GM12878 (cell line): ENCODE measurements around the gene PABPC1L. TPM values are rescaled to one million over a fixed set of nuclear protein-coding genes. Genes with fewer than 3 reads are reported as not detected.

Experiments
- ATAC-seq: fragments of 200-7000 bp; cut with Tn5 transposase; 3 replicates; pipeline ENCODE4 v1.9.1; 2020; ENCODE audit warnings: mild to moderate bottlenecking, moderate library complexity
- BruUV-seq: library from RNA; stranded (reverse); fragments of 400-500 nt; replicated peaks from 2 replicates; lab custom pipeline; 2021; lab: Mats Ljungman, UMichigan
- CTCF ChIA-PET: fragments of 300-600 bp; sonication (Branson Sonifier 250); formaldehyde crosslinking; extraction: SDS; loops from one replicate; lab custom pipeline; 2021; ENCODE audit warnings: inconsistent platforms; lab: Yijun Ruan, JAX
- POLR2A ChIA-PET: fragments of 350-600 bp; formaldehyde crosslinking; extraction: SDS; loops from one replicate; lab custom pipeline; 2021; ENCODE audit warnings: inconsistent platforms; lab: Charles Lee
- RAD21 ChIA-PET: fragments of 300-600 bp; sonication (Branson Sonifier 250); formaldehyde crosslinking; loops from one replicate; lab custom pipeline; 2023; ENCODE audit warnings: antibody characterized with exemption; ENCODE audit not compliant: unreplicated experiment; lab: Charles Lee
- SMC1A ChIA-PET: fragments of 300-600 bp; sonication (Branson Sonifier 250); formaldehyde crosslinking; loops from one replicate; lab custom pipeline; 2023; ENCODE audit not compliant: unreplicated experiment, uncharacterized antibody; lab: Charles Lee
- DNase-seq: peaks from one replicate; pipeline ENCODE4 v3.0.0-alpha.2; 2011; ENCODE audit warnings: low read depth, low spot score
- FAIRE-seq: peaks from 3 replicates; lab custom pipeline; 2011; peaks lifted over from hg19 to GRCh38; lab: Jason Lieb, UNC
- H2AFZ ChIP-seq: 2 replicates; pipeline ENCODE4 v1.6.0; 2011; ENCODE audit warnings: low read depth, low read length, control low read depth; ENCODE audit not compliant: control insufficient read depth
- H3K27ac ChIP-seq: 2 replicates; pipeline ENCODE4 v1.5.1; 2011; ENCODE audit warnings: control low read depth; ENCODE audit not compliant: control insufficient read depth, insufficient read depth
- H3K27me3 ChIP-seq, 2 experiments: replicated peaks in 1 of 2; 2 replicates each; pipeline versions ENCODE4 v1.6.0 to v1.6.1; 2011; ENCODE audit warnings: low read length in 1 of 2; ENCODE audit not compliant: control insufficient read depth in 2 of 2, insufficient read depth in 2 of 2
- H3K36me3 ChIP-seq, 2 experiments: 2 replicates each; pipeline ENCODE4 v1.5.1; 2011; ENCODE audit warnings: low read length in 1 of 2; ENCODE audit not compliant: control insufficient read depth in 2 of 2, insufficient read depth in 2 of 2
- H3K4me1 ChIP-seq: 2 replicates; pipeline ENCODE4 v1.6.1; 2011; ENCODE audit warnings: mild to moderate bottlenecking, low read length, moderate library complexity, mixed read lengths; ENCODE audit not compliant: control insufficient read depth, insufficient read depth
- H3K4me2 ChIP-seq: 2 replicates; pipeline ENCODE4 v1.6.0; 2011; ENCODE audit warnings: control low read depth; ENCODE audit not compliant: control insufficient read depth, insufficient read depth
- H3K4me3 ChIP-seq: fragments of 200-600 bp; sonication (generic); 2 replicates; pipeline ENCODE4 v1.5.1; 2016
- H3K79me2 ChIP-seq: 2 replicates; pipeline ENCODE4 v1.6.0; 2011; ENCODE audit warnings: low read length; ENCODE audit not compliant: control insufficient read depth, insufficient read depth
- H3K9ac ChIP-seq: 2 replicates; pipeline ENCODE4 v1.8.0; 2011; ENCODE audit warnings: low read length, control low read depth, mixed read lengths; ENCODE audit not compliant: control insufficient read depth, insufficient read depth
- H3K9me3 ChIP-seq: replicated peaks from 3 replicates; pipeline ENCODE4 v1.5.1; 2011; ENCODE audit warnings: mild to moderate bottlenecking, low read length; ENCODE audit not compliant: control insufficient read depth, insufficient read depth
- H4K20me1 ChIP-seq: 2 replicates; pipeline ENCODE4 v1.6.0; 2011; ENCODE audit not compliant: control insufficient read depth, insufficient read depth
- BCL11A ChIP-seq: IDR thresholded peaks from 2 replicates; pipeline ENCODE4 v1.6.1; 2011; ENCODE audit warnings: low read depth, low read length
- DPF2 ChIP-seq: fragments of 450-650 bp; IDR thresholded peaks from 2 replicates; pipeline ENCODE4 v1.6.1; 2017; ENCODE audit warnings: mild to moderate bottlenecking
- E2F4 ChIP-seq: IDR thresholded peaks from 2 replicates; pipeline ENCODE4 v1.6.1; 2012; ENCODE audit warnings: low read depth, low read length, improper control_type of control experiment
- GABPA ChIP-seq: IDR thresholded peaks from 2 replicates; pipeline ENCODE4 v1.6.1; 2014; ENCODE audit warnings: antibody characterized with exemption, low read depth, mild to moderate bottlenecking, inconsistent platforms
- GATAD2B ChIP-seq: fragments of 450-650 bp; conservative IDR thresholded peaks from 2 replicates; pipeline ENCODE4 v1.6.1; 2017; ENCODE audit warnings: low read depth, mild to moderate bottlenecking, moderate library complexity
- HDAC6 ChIP-seq: fragments of 200-600 bp; sonication (generic); IDR thresholded peaks from one replicate; pipeline ENCODE4 v1.8.0; 2017; ENCODE audit warnings: antibody characterized with exemption; ENCODE audit not compliant: unreplicated experiment
- KLF5 ChIP-seq: fragments of 450-650 bp; IDR thresholded peaks from 2 replicates; pipeline ENCODE4 v1.6.1; 2014; ENCODE audit warnings: mild to moderate bottlenecking; ENCODE audit not compliant: partially characterized antibody
- MEF2B ChIP-seq: fragments of 450-650 bp; IDR thresholded peaks from 2 replicates; pipeline ENCODE4 v1.6.1; 2018; ENCODE audit warnings: mild to moderate bottlenecking, moderate library complexity; ENCODE audit not compliant: partially characterized antibody, poor library complexity, severe bottlenecking
- MTA3 ChIP-seq: IDR thresholded peaks from 2 replicates; pipeline ENCODE4 v1.6.1; 2012; ENCODE audit warnings: low read length, inconsistent platforms, borderline replicate concordance
- MYC ChIP-seq: IDR thresholded peaks from 2 replicates; pipeline ENCODE4 v1.6.1; 2011; ENCODE audit warnings: mild to moderate bottlenecking, low read length, moderate library complexity, inconsistent platforms; ENCODE audit not compliant: insufficient read depth, insufficient replicate concordance, insufficient read length, severe bottlenecking
- PKNOX1 ChIP-seq: fragments of 450-650 bp; IDR thresholded peaks from 2 replicates; pipeline ENCODE4 v1.6.1; 2016; ENCODE audit warnings: mild to moderate bottlenecking
- POLR2AphosphoS2 ChIP-seq: IDR thresholded peaks from 2 replicates; pipeline ENCODE4 v1.6.1; 2011; ENCODE audit warnings: low read depth, mild to moderate bottlenecking, low read length, improper control_type of control experiment, moderate library complexity
- POU2F2 ChIP-seq: IDR thresholded peaks from 3 replicates; pipeline ENCODE4 v1.6.1; 2011; ENCODE audit warnings: low read depth, mild to moderate bottlenecking, low read length, borderline replicate concordance
- TCF12 ChIP-seq: IDR thresholded peaks from 2 replicates; pipeline ENCODE4 v1.6.1; 2011; ENCODE audit warnings: low read depth, mild to moderate bottlenecking, low read length
- ZBED1 ChIP-seq: IDR thresholded peaks from 2 replicates; pipeline ENCODE4 v1.6.1; 2016; ENCODE audit warnings: borderline replicate concordance
- ZBTB11 ChIP-seq: fragments of 450-650 bp; formaldehyde crosslinking; IDR thresholded peaks from 2 replicates; pipeline ENCODE4 v1.5.0; 2022; ENCODE audit warnings: mild to moderate bottlenecking, missing genetic modification characterization
- WGBS: methylation state at CpG from one replicate; pipeline ENCODE4 v1.1.6; 2016; ENCODE audit warnings: low lambda C conversion rate; ENCODE audit not compliant: insufficient replicate concordance, insufficient coverage; ENCODE audit errors: missing lambda C conversion rate; 5-methylcytosine and 5-hydroxymethylcytosine counted together
- in situ Hi-C: fragments of 300-500 bp; cut with MboI; formaldehyde crosslinking; loops from 9 replicates; pipeline ENCODE4 v1.14.3; 2018; ENCODE audit warnings: mixed read lengths
- intact Hi-C: fragments of 100-400 bp; cut with micrococcal nuclease; formaldehyde crosslinking; loops from one replicate; pipeline ENCODE4 v1.14.2; 2022; ENCODE audit not compliant: unreplicated experiment
- polyA plus RNA-seq, 11 experiments: library from polyadenylated mRNA; depleted of rRNA in 4 of 11; unstranded in 6 of 11; stranded (reverse) in 5 of 11; fragments of >200 nt; fragmentation: Nextera tagmentation in 4 of 11; fragmentation: Illumina TruSeq in 1 of 11; extraction: Ambion mirVana in 4 of 11; extraction: Trizol in 1 of 11; gene quantifications; 1 replicate in 1 of 11; 2 replicates in 10 of 11; pipeline versions ENCODE4 v1.2.1 to v1.2.3, GENCODE V29; 2011 to 2016; ENCODE audit warnings: inconsistent platforms in 2 of 11, missing spikeins in 2 of 11, low read depth in 1 of 11
- total RNA-seq, 4 experiments: library from RNA; depleted of rRNA in 3 of 4; stranded (reverse); fragments of >200 nt in 3 of 4; fragmentation: Illumina TruSeq in 1 of 4; extraction: Trizol in 1 of 4; gene quantifications; 2 replicates each; pipeline versions ENCODE4 v1.2.1 to v1.2.3, GENCODE V29; 2013 to 2021
- TF ChIP-seq, protein P1 (sequence below): IDR thresholded peaks from 2 replicates; pipeline ENCODE4 v1.6.1; 2011; ENCODE audit warnings: low read depth, low read length, improper control_type of control experiment, borderline replicate concordance

The PABPC1L gene
- total and polyA plus RNA-seq, 10 of the 15 experiments (the other 5 are each of a cell fraction or from before 2014, with no cell fraction given) = 6.1 to 66.8 (median 11.9) TPM

- H4K20me1 ChIP-seq = no peaks in the 10 kb centered on the region; the same call in 1 of the 2 replicates
- ChIA-PET SMC1A (interaction anchor here (2.1 kb wide), 2 partner anchors 10 to 12 kb away, joined by 5 to 6 read pairs; no protein-coding TSS in a partner anchor), CTCF (interaction anchor here (1.2 to 2.1 kb wide), 5 partner anchors 10 to 341 kb away, joined by 3 to 7 read pairs (median 4); no protein-coding TSS in a partner anchor), RAD21 (no interaction called here), POLR2A (interaction anchor here (1.1 to 1.4 kb wide), 2 partner anchors 15 to 18 kb away, joined by 3 to 6 read pairs; no protein-coding TSS in a partner anchor)
- H3K27ac ChIP-seq = no peak overlapping the region
- H3K79me2 ChIP-seq = peaks cover 23% of the 10 kb centered on the region
- no peak for DNase-seq
- intact Hi-C loops (no loop called here), in situ Hi-C loops (no loop called here)
- no peaks in the 10 kb centered on the region for H3K27me3 ChIP-seq
- H3K4me2 ChIP-seq = no peak overlapping the region
- BruUV-seq = no TSS peak
- H3K9me3 ChIP-seq = no peaks in the 10 kb centered on the region
- H3K4me1 ChIP-seq = peaks cover 13% of the 10 kb centered on the region
- H3K36me3 ChIP-seq = peaks cover 18 to 72% of the 10 kb centered on the region in 2 experiments
- 100% methylated on average over 1 of the region's 1 CpG for WGBS
- no peak overlapping the region for H3K9ac ChIP-seq
- FAIRE-seq = no peak
- no peak overlapping the region for H2AFZ ChIP-seq
- no peak for ATAC-seq
- H3K4me3 ChIP-seq = no peak overlapping the region
- TF ChIP-seq DPF2 (no peak), E2F4 (no peak), KLF5 (no peak), GATAD2B (no peak), POU2F2 (no peak), HDAC6 (no peak), MEF2B (no peak), GABPA (no peak), MTA3 (no peak), TCF12 (no peak), MYC (no peak), BCL11A (no peak), ZBED1 (no peak), PKNOX1 (no peak), ZBTB11 (CRISPR knock-in tag) (no peak), POLR2AphosphoS2 (no peak)
- TF ChIP-seq, protein P1, sequence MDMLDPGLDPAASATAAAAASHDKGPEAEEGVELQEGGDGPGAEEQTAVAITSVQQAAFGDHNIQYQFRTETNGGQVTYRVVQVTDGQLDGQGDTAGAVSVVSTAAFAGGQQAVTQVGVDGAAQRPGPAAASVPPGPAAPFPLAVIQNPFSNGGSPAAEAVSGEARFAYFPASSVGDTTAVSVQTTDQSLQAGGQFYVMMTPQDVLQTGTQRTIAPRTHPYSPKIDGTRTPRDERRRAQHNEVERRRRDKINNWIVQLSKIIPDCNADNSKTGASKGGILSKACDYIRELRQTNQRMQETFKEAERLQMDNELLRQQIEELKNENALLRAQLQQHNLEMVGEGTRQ = no peak
These were observed 42.9 kb downstream of the PABPC1L start for GRCh38 chr20:44952731-44953130.
